BLaER1 treated with 17β-estradiol and CSF1 and Interleukin-3, amounts not matched to agents 10 nM and 100 nM (cell line): ENCODE results near the gene MYO5B.
"Not testable (repeated sequence)": the region's sequence is repeated elsewhere in the genome, so short reads cannot be mapped to it uniquely, and the experiment has no call there.

ENCODE experiments used
- H3K27ac ChIP-seq, 11 experiments: shearing (Covaris generic); formaldehyde crosslinking; 2 replicates each; pipeline ENCODE4 v1.8.1; 2022
- H3K27me3 ChIP-seq, 11 experiments: shearing (Covaris generic); formaldehyde crosslinking; 2 replicates each; pipeline ENCODE4 v1.8.1; 2022
- H3K36me3 ChIP-seq, 11 experiments: shearing (Covaris generic); formaldehyde crosslinking; 2 replicates each; pipeline ENCODE4 v1.8.1; 2022
- H3K4me1 ChIP-seq, 10 experiments: shearing (Covaris generic); formaldehyde crosslinking; 2 replicates each; pipeline ENCODE4 v1.8.1; 2022
- H3K4me2 ChIP-seq, 11 experiments: shearing (Covaris generic); formaldehyde crosslinking; 2 replicates each; pipeline ENCODE4 v1.8.1; 2022
- H3K4me3 ChIP-seq, 10 experiments: shearing (Covaris generic); formaldehyde crosslinking; 2 replicates each; pipeline ENCODE4 v1.8.1; 2022
- H3K9ac ChIP-seq, 11 experiments: shearing (Covaris generic); formaldehyde crosslinking; 2 replicates each; pipeline ENCODE4 v1.8.1; 2022
- H3K9me3 ChIP-seq, 11 experiments: shearing (Covaris generic); formaldehyde crosslinking; replicated peaks in 1 of 11; 2 replicates each; pipeline ENCODE4 v1.8.1; 2022
- H4K20me1 ChIP-seq, 11 experiments: shearing (Covaris generic); formaldehyde crosslinking; 2 replicates each; pipeline ENCODE4 v1.8.1; 2022
- Cebpa-rat ChIP-seq, 11 experiments: shearing (Covaris generic); IDR thresholded peaks; 2 replicates each; pipeline ENCODE4 v1.8.1; 2022

MYO5B gene

GRCh38 chr18:49843131-49843530 lies 351.8 kb downstream of the MYO5B start:
- Histone ChIP-seq H3K27ac (no peak overlapping the region), H3K9me3 (no peaks in the 10 kb centered on the region), H3K4me3 (no peak overlapping the region), H3K36me3 (no peaks in the 10 kb centered on the region), H3K9ac (no peak overlapping the region), H3K27me3 (no peaks in the 10 kb centered on the region), H3K4me1 (peaks cover 0 to 16% (median 12%) of the 10 kb centered on the region in 10 experiments; a peak in 12 of 20 replicates), H4K20me1 (no peaks in the 10 kb centered on the region; a peak in 1 of 22 replicates), H3K4me2 (no peak overlapping the region)
- no peak for TF ChIP-seq Cebpa-rat (IDR thresholded peaks at IDR 0.05)

DNA sequence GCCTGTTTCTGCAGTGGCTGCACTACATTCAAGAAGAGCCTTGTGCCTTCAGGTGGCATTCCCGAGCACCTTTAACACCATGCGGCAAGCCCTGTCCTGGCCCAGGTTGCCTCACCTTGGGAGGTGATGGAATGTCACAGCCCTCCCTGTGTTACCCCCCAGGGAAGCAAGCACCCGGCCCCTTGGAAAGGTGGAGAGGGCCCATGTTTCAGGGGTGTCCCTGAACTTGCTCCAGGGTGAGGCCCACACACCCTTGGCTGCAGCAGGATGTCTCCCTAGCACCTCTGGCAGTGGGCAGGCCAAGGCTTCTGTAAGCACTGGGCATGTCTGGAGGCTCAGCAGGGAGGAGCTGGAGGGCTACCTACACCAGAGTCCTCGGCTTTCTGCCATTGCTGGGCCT lies 352.3 kb downstream of the MYO5B start:
- H3K9ac ChIP-seq, result no peak overlapping the region
- no peak overlapping the region for H3K4me2 ChIP-seq
- no peak overlapping the region for H3K27ac ChIP-seq
- H3K36me3 ChIP-seq, result no peaks in the 10 kb centered on the region
- H3K4me1 ChIP-seq, result peaks cover 0 to 16% (median 12%) of the 10 kb centered on the region in 10 experiments; a peak in 12 of 20 replicates
- no peak overlapping the region for H3K4me3 ChIP-seq
- H3K9me3 ChIP-seq, result no peaks in the 10 kb centered on the region
- no peaks in the 10 kb centered on the region for H3K27me3 ChIP-seq
- H4K20me1 ChIP-seq, result no peaks in the 10 kb centered on the region; a peak in 1 of 22 replicates
- no peak for TF ChIP-seq Cebpa-rat (IDR thresholded peaks at IDR 0.05)

- Histone ChIP-seq H3K4me1 (peaks cover 0 to 8% (median 2%) of the 10 kb centered on the region in 10 experiments; a peak in 7 of 20 replicates), H3K27me3 (no peaks in the 10 kb centered on the region), H4K20me1 (no peaks in the 10 kb centered on the region; a peak in 1 of 22 replicates), H3K27ac (no peak overlapping the region), H3K36me3 (no peaks in the 10 kb centered on the region), H3K9me3 (no peaks in the 10 kb centered on the region), H3K4me3 (no peak overlapping the region), H3K4me2 (no peak overlapping the region), H3K9ac (no peak overlapping the region)
- TF ChIP-seq Cebpa-rat (IDR thresholded peaks at IDR 0.05), result no peak
Observed at GRCh38 chr18:49841236-49842217, 353.4 kb downstream of the MYO5B start.

DNA sequence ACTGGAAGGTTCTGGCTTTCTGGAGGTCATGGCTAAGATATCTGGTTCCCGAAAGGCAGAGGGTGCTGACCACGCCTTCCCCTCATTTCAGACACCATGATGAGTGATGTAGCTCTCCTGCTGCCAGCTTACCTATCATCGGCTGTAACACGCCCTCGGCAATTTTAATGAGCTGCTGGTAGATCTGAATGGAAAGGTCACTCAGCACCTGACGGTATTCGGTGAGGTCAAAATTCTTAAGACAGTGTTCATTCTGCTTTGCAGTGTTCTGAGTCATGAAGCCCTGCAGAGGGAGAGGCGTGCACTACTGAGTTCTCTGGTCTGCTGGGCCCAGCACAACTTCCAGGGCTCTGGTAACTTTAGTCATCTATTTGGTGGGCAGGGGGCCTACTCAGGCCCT lies 355.9 kb downstream of the MYO5B start:
- no peak overlapping the region for H3K27ac ChIP-seq
- H3K4me2 ChIP-seq, result no peak overlapping the region
- H4K20me1 ChIP-seq, result no peaks in the 10 kb centered on the region; a peak in 1 of 22 replicates
- no peak for TF ChIP-seq Cebpa-rat (IDR thresholded peaks at IDR 0.05)
- H3K9ac ChIP-seq, result no peak overlapping the region
- H3K27me3 ChIP-seq, result no peaks in the 10 kb centered on the region
- 0 out of 20 replicates have a peak, but pooled peaks cover 0 to 2% (median 0%) of the 10 kb centered on the region in 10 experiments for H3K4me1 ChIP-seq
- no peaks in the 10 kb centered on the region for H3K9me3 ChIP-seq
- no peaks in the 10 kb centered on the region for H3K36me3 ChIP-seq
- H3K4me3 ChIP-seq, result no peak overlapping the region

DNA sequence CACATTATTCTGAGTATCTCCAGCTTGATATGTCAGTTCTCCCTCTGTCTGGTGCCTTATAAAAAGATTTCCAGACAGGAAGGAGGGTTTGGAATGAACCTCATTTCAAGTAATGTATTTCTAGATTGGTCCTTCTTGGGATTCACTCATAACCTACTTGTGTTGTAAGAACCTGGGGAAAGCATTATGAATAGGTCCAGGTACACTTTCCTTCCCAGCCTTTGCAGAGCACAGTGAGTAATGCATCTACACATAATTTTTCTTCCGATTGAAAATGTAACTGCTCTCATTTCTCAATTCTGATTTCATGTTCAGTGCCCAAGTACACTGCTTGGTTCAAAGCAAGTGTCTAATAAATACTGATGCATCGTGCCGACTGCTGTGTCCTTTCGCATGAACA lies 356.6 kb downstream of the MYO5B start:
- Histone ChIP-seq H3K9me3 (no peaks in the 10 kb centered on the region), H4K20me1 (no peaks in the 10 kb centered on the region; a peak in 1 of 22 replicates), H3K36me3 (no peaks in the 10 kb centered on the region), H3K4me3 (no peak overlapping the region), H3K27me3 (no peaks in the 10 kb centered on the region), H3K9ac (no peak overlapping the region), H3K4me1 (no peaks in the 10 kb centered on the region), H3K4me2 (no peak overlapping the region), H3K27ac (no peak overlapping the region)
- TF ChIP-seq Cebpa-rat (IDR thresholded peaks at IDR 0.05), result no peak

GRCh38 chr18:49837889-49838288 lies 357.1 kb downstream of the MYO5B start:
- Histone ChIP-seq H3K9me3 (no peaks in the 10 kb centered on the region), H3K27me3 (no peaks in the 10 kb centered on the region), H4K20me1 (no peaks in the 10 kb centered on the region; a peak in 1 of 22 replicates), H3K4me3 (no peak overlapping the region), H3K36me3 (no peaks in the 10 kb centered on the region), H3K4me2 (no peak overlapping the region), H3K27ac (no peak overlapping the region), H3K4me1 (no peaks in the 10 kb centered on the region), H3K9ac (no peak overlapping the region)
- TF ChIP-seq Cebpa-rat (IDR thresholded peaks at IDR 0.05), result no peak

DNA sequence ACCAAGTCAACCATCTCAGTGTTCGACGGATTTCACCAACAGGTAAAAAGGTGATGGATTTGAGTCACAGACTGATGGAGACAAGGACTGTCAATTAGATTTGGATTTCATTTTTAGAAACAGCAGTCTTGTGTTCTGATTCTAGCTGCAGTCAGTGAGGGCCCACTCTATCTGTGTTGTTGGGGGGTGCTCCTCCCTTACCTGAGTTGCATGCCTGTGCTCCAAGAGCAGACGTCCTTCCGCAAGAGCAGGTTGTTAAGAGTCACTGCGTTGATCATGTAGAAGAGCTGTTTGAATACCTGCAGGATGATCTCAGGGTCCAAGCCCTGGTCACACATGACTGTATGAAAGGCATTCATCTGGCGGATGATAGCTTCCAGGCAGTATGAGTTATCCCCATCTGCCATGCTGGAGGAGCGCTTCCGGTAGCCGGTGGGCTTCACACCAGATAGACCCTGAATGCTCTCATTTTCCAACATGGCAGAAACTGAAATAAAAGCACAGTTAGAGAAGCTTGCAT lies 357.6 kb downstream of the MYO5B start:
- H3K36me3 ChIP-seq, H3K9me3 ChIP-seq: not testable (repeated sequence)

DNA sequence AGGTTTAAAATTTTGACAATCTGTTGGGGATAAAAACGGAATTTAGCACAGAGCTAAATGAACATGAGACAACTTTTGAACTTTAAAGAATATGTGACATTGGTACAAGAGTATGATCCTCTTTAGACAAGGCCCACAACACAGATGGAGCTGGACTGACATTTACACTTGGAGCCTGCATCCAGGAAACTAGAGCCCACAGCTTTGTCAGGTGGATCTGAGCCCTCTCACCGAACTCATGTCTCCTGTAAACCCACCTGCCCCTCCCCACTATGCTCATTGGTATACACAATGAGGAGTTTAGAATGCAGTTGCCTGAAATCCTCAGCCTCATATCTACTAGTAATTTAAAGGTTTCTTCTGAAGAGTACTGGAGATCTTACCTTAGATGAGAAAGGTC lies 359.5 kb downstream of the MYO5B start:
- Histone ChIP-seq H3K9me3 (peaks cover 3 to 7% (median 5%) of the 10 kb centered on the region in 11 experiments; a peak in 17 of 22 replicates), H3K36me3 (no peaks in the 10 kb centered on the region), H3K4me1 (no peaks in the 10 kb centered on the region), H3K27ac (no peak overlapping the region), H4K20me1 (no peaks in the 10 kb centered on the region), H3K27me3 (no peaks in the 10 kb centered on the region), H3K4me3 (no peak overlapping the region), H3K4me2 (no peak overlapping the region), H3K9ac (no peak overlapping the region)
- no peak for TF ChIP-seq Cebpa-rat (IDR thresholded peaks at IDR 0.05)

More for the DNA sequence above, 357.6 kb downstream of the MYO5B start:
- not testable (repeated sequence) for H4K20me1 ChIP-seq, H3K4me1 ChIP-seq, H3K27me3 ChIP-seq, H3K27ac ChIP-seq, H3K4me3 ChIP-seq, H3K4me2 ChIP-seq, H3K9ac ChIP-seq

- no peaks in the 10 kb centered on the region for H4K20me1 ChIP-seq
- no peak overlapping the region for H3K27ac ChIP-seq
- peaks cover 4 to 17% (median 7%) of the 10 kb centered on the region in 11 experiments; a peak in 17 of 22 replicates for H3K9me3 ChIP-seq
- H3K4me2 ChIP-seq, result no peak overlapping the region
- H3K4me1 ChIP-seq, result no peaks in the 10 kb centered on the region
- H3K27me3 ChIP-seq, result no peaks in the 10 kb centered on the region
- H3K36me3 ChIP-seq, result no peaks in the 10 kb centered on the region
- TF ChIP-seq Cebpa-rat (IDR thresholded peaks at IDR 0.05), result no peak
- H3K4me3 ChIP-seq, result no peak overlapping the region
- H3K9ac ChIP-seq, result no peak overlapping the region
Observed at GRCh38 chr18:49834258-49834657, 360.7 kb downstream of the MYO5B start.
